B cell (primary cell): ENCODE data around the gene RAB6A. TPM values are rescaled to one million over a fixed set of nuclear protein-coding genes. Genes with fewer than 3 reads are reported as not detected.
"Not testable (repeated sequence)": the region's sequence is repeated elsewhere in the genome, so short reads cannot be mapped to it uniquely, and the experiment has no call there.

Experiments used
- ATAC-seq: fragments of 200-7000 bp; cut with Tn5 transposase; one replicate; pipeline ENCODE4 v1.10.0; 2021; ENCODE audit warnings: low read depth, mild to moderate bottlenecking, moderate number of reproducible peaks, moderate library complexity
- CTCF ChIA-PET: fragments of 350-600 bp; sonication (Branson Sonifier 250); formaldehyde crosslinking; loops from one replicate; lab custom pipeline; 2021; ENCODE audit warnings: antibody characterized with exemption, inconsistent platforms; lab: Charles Lee
- POLR2A ChIA-PET: fragments of 350-600 bp; sonication (Branson Sonifier 250); formaldehyde crosslinking; loops from one replicate; lab custom pipeline; 2021; ENCODE audit warnings: antibody characterized with exemption; lab: Charles Lee
- DNase-seq: peaks from one replicate; pipeline ENCODE4 v3.0.0; 2013
- H2AFZ ChIP-seq: 2 replicates; pipeline ENCODE4 v1.6.1; 2012; ENCODE audit warnings: mild to moderate bottlenecking, low read depth, low read length; ENCODE audit not compliant: insufficient read depth, poor library complexity, severe bottlenecking
- H3K27ac ChIP-seq, 2 donors: 1 replicate in 1 of 2; 2 replicates in 1 of 2; pipeline ENCODE4 v1.5.1; 2012 to 2013; ENCODE audit warnings: low read length in 2 of 2, mild to moderate bottlenecking in 2 of 2, moderate library complexity in 1 of 2
- H3K27me3 ChIP-seq, 4 experiments: fragments of 200-600 bp in 1 of 4; sonication (generic) in 1 of 4; replicated peaks in 1 of 4; 1 replicate in 2 of 4; 2 replicates in 2 of 4; pipeline versions ENCODE4 v1.6.1 to v1.7.0; 2013 to 2016; ENCODE audit warnings: low read length in 3 of 4, mild to moderate bottlenecking in 2 of 4, mixed read lengths in 1 of 4, moderate library complexity in 1 of 4; ENCODE audit not compliant: insufficient read depth in 4 of 4, control insufficient read depth in 3 of 4; ENCODE audit errors: control extremely low read depth in 1 of 4
- H3K36me3 ChIP-seq, 2 experiments: replicated peaks in 1 of 2; 1 replicate in 1 of 2; 2 replicates in 1 of 2; pipeline versions ENCODE4 v1.6.1 to v1.7.1; 2013; ENCODE audit warnings: low read length in 1 of 2; ENCODE audit not compliant: insufficient read depth in 2 of 2, control insufficient read depth in 1 of 2; ENCODE audit errors: control extremely low read depth in 1 of 2, extremely low read depth in 1 of 2
- H3K4me1 ChIP-seq, 2 donors: fragments of 200-600 bp in 1 of 2; sonication (generic) in 1 of 2; 1 replicate in 1 of 2; 2 replicates in 1 of 2; pipeline versions ENCODE4 v1.5.1 to v1.6.1; 2013 to 2017; ENCODE audit warnings: low read length in 2 of 2; ENCODE audit not compliant: control insufficient read depth in 2 of 2, insufficient read depth in 2 of 2
- H3K4me2 ChIP-seq: replicated peaks from 2 replicates; pipeline ENCODE3; 2012; ENCODE audit warnings: mild to moderate bottlenecking, low read depth, low read length; ENCODE audit not compliant: poor library complexity, severe bottlenecking
- H3K4me3 ChIP-seq, 5 experiments: fragments of 200-600 bp in 1 of 5; sonication (generic) in 1 of 5; 1 replicate in 3 of 5; 2 replicates in 2 of 5; pipeline versions ENCODE4 v1.5.1 to v1.7.0; 2011 to 2016; ENCODE audit warnings: low read length in 4 of 5, mild to moderate bottlenecking in 4 of 5, low read depth in 2 of 5, control low read depth in 1 of 5, moderate library complexity in 1 of 5; ENCODE audit not compliant: insufficient read depth in 1 of 5; ENCODE audit errors: control extremely low read depth in 1 of 5, extremely low read depth in 1 of 5
- H3K79me2 ChIP-seq: fragments of 200-600 bp; sonication (generic); one replicate; pipeline ENCODE4 v1.6.0; 2016; ENCODE audit warnings: low read length; ENCODE audit not compliant: control insufficient read depth, insufficient read depth
- H3K9ac ChIP-seq: fragments of 200-600 bp; sonication (generic); 2 replicates; pipeline ENCODE4 v1.6.1; 2017; ENCODE audit warnings: mild to moderate bottlenecking, low read length, moderate library complexity
- H3K9me3 ChIP-seq, 3 donors: one replicate each; pipeline versions ENCODE4 v1.6.1 to v1.7.1; 2013; ENCODE audit warnings: low read length in 2 of 3; ENCODE audit not compliant: control insufficient read depth in 2 of 3, insufficient read depth in 1 of 3; ENCODE audit errors: control extremely low read depth in 1 of 3
- H4K20me1 ChIP-seq: 2 replicates; pipeline ENCODE4 v1.6.0; 2012; ENCODE audit warnings: mild to moderate bottlenecking, low read length; ENCODE audit not compliant: insufficient read depth, control insufficient read depth, poor library complexity, severe bottlenecking
- H3K27ac Mint-ChIP-seq: one replicate; pipeline ENCODE4 v1.8.0; 2021; ENCODE audit warnings: mixed read lengths
- H3K27me3 Mint-ChIP-seq: one replicate; pipeline ENCODE4 v1.8.0; 2021; ENCODE audit warnings: mixed read lengths
- H3K4me1 Mint-ChIP-seq: one replicate; pipeline ENCODE4 v1.8.0; 2021; ENCODE audit warnings: mixed read lengths
- H3K4me3 Mint-ChIP-seq: one replicate; pipeline ENCODE4 v1.8.0; 2021; ENCODE audit warnings: mixed read lengths
- H3K9me3 Mint-ChIP-seq: one replicate; pipeline ENCODE4 v1.8.0; 2022; ENCODE audit warnings: mixed read lengths; ENCODE audit not compliant: insufficient read depth
- EZH2 ChIP-seq: IDR thresholded peaks from 2 replicates; pipeline ENCODE4 v1.6.1; 2012; ENCODE audit warnings: borderline replicate concordance, low read depth, mild to moderate bottlenecking, moderate library complexity, low read length; ENCODE audit not compliant: insufficient read depth, poor library complexity, severe bottlenecking
- WGBS: methylation state at CpG from one replicate; pipeline ENCODE4 v1.1.5; 2013; ENCODE audit warnings: missing lambda C conversion rate; ENCODE audit not compliant: insufficient coverage; 5-methylcytosine and 5-hydroxymethylcytosine counted together
- intact Hi-C: fragments of 100-400 bp; cut with micrococcal nuclease; formaldehyde crosslinking; loops from one replicate; pipeline ENCODE4 v1.10.0; 2022
- polyA plus RNA-seq: library from polyadenylated mRNA; depleted of rRNA; stranded (reverse); fragments of >200 nt; gene quantifications from 2 replicates; pipeline ENCODE4 v1.2.3, GENCODE V29; 2012
- total RNA-seq, 2 donors: library from RNA; stranded (reverse); fragments of 120-200 nt in 1 of 2; gene quantifications; 1 replicate in 1 of 2; 2 replicates in 1 of 2; pipeline versions ENCODE4 v1.2.3 to v1.2.4, GENCODE V29; 2013 to 2022
- TF ChIP-seq, protein P1 (sequence below): fragments of 200-600 bp; IDR thresholded peaks from one replicate; pipeline ENCODE4 v1.8.0; 2022; ENCODE audit warnings: antibody characterized with exemption, mild to moderate bottlenecking

RAB6A gene
- total and polyA plus RNA-seq, 2 donors (not counting 1 experiment from before 2014, with no cell fraction given), result 17.2 to 70.5 TPM

DNA sequence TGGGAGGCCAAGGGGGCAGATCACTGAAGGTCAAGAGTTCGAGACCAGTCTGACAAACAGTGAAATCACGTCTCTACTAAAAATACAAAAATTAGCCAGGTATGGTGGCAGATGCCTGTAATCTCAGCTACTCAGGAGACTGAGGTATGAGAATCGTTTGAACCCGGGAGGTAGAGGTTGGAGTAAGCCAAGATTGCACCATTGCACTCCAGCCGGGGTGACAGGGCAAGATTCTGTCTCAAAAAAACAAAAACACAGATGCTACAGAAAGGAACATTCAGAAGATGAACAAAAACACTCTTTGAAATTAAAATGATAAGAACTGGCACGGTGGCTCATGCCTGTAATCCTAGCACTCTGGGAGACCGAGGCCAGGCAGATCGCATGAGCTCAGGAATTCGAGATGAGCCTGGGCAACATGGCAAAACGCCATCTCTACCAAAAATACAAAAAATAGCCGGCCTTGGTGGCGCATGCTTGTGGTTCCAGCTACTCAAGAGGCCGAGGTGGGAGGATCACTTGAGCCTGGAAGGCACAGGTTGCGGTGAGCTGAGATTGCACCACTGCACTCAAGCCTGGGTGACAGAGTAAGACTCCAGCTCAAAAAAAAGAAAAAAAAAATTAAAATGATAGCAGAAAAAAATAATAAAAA, 8.5 kb downstream of the RAB6A start:
- ATAC-seq (no peak), DNase-seq (no peak)
- H3K4me3 Mint-ChIP-seq, result no peak overlapping the region
- no peaks in the 10 kb centered on the region for H3K27me3 Mint-ChIP-seq
- TF ChIP-seq, protein P1, sequence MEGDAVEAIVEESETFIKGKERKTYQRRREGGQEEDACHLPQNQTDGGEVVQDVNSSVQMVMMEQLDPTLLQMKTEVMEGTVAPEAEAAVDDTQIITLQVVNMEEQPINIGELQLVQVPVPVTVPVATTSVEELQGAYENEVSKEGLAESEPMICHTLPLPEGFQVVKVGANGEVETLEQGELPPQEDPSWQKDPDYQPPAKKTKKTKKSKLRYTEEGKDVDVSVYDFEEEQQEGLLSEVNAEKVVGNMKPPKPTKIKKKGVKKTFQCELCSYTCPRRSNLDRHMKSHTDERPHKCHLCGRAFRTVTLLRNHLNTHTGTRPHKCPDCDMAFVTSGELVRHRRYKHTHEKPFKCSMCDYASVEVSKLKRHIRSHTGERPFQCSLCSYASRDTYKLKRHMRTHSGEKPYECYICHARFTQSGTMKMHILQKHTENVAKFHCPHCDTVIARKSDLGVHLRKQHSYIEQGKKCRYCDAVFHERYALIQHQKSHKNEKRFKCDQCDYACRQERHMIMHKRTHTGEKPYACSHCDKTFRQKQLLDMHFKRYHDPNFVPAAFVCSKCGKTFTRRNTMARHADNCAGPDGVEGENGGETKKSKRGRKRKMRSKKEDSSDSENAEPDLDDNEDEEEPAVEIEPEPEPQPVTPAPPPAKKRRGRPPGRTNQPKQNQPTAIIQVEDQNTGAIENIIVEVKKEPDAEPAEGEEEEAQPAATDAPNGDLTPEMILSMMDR, result no peak
- no peak for TF ChIP-seq EZH2
- H3K4me1 Mint-ChIP-seq, result peaks cover 36% of the 10 kb centered on the region
- no peaks in the 10 kb centered on the region for H3K9me3 Mint-ChIP-seq
- no peak overlapping the region for H2AFZ ChIP-seq
- intact Hi-C loops, result no loop called here
- H3K36me3 ChIP-seq, result no peaks in the 10 kb centered on the region
- ChIA-PET CTCF (no interaction called here), POLR2A (no interaction called here)
- H3K4me1 ChIP-seq, result peaks cover 6% of the 10 kb centered on the region in 2 donors
- H3K27ac ChIP-seq, result no peak overlapping the region
- no peak overlapping the region for H3K4me2 ChIP-seq
- peaks cover 64% of the 10 kb centered on the region for H4K20me1 ChIP-seq
- no peak overlapping the region for H3K27ac Mint-ChIP-seq
- WGBS, result 96% methylated on average over 10 of the region's 14 CpGs
- H3K4me3 ChIP-seq, result no peak overlapping the region
- H3K9me3 ChIP-seq, result no peaks in the 10 kb centered on the region
- no peak overlapping the region for H3K9ac ChIP-seq
- no peaks in the 10 kb centered on the region for H3K27me3 ChIP-seq
- peaks cover 90% of the 10 kb centered on the region for H3K79me2 ChIP-seq

DNA sequence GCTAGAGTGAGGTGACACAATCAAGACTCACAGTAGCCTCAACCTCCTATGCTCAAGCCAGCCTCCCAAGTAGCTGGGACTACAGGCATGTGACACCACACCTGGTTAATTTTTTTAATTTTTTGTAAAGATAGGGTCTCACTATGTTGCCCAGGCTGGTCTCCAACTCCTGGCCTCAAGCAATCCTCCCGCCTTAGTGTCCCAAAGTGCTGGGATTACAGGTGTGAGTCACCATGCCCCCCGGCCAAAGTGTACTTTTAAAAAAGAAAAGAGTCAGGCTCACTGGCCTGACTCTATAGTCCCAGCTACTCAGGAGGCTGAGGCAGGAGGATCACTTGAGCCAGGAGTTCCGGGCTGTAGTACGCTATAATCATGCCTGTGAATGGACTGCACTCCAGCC, 10.0 kb downstream of the RAB6A start:
- H3K27ac Mint-ChIP-seq, ATAC-seq, H3K27me3 ChIP-seq, H3K27ac ChIP-seq, intact Hi-C loops, H3K9ac ChIP-seq, H3K9me3 ChIP-seq, H3K4me2 ChIP-seq, CTCF ChIA-PET, DNase-seq, H3K36me3 ChIP-seq, H3K4me3 ChIP-seq, H3K9me3 Mint-ChIP-seq, H3K4me1 ChIP-seq, H2AFZ ChIP-seq, H3K4me3 Mint-ChIP-seq, H3K27me3 Mint-ChIP-seq: not testable (repeated sequence)
- POLR2A ChIA-PET, result interaction anchor here (0.6 kb wide), 1 partner anchor 27 kb away, joined by 3 read pairs; no protein-coding TSS in a partner anchor
- H4K20me1 ChIP-seq, result peaks cover 64% of the 10 kb centered on the region
- peaks cover 90% of the 10 kb centered on the region for H3K79me2 ChIP-seq
- peaks cover 34% of the 10 kb centered on the region for H3K4me1 Mint-ChIP-seq
- 100% methylated on average over 2 of the region's 4 CpGs for WGBS
